ENCODE data around the gene C2orf68.
"Not testable (repeated sequence)": the region's sequence is repeated elsewhere in the genome, so short reads cannot be mapped to it uniquely, and the experiment has no call there.

Gene C2orf68

DNA sequence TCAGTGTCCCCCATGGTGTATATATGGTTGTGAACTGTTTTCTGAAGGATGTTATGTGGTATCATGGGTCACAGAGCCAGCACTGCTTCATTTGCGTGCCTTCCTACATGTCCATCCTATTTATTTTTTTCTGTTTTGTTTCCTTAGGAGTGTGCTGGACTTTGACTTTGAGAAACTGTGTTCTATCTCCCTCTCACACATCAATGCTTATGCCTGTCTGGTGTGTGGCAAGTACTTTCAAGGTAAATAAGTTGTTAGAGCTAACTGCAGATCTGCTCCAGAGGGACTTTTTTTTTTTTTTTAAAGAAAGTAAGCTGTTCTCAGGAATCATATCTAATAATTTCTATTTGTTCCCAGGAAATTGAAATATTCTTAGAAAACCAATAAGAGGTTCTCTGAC lies 9.5 kb upstream of the C2orf68 start:
- no peaks in the 10 kb centered on the region for H3K27me3 Mint-ChIP-seq (ENCODE audit: low read depth)
- TF ChIP-seq, protein P1, sequence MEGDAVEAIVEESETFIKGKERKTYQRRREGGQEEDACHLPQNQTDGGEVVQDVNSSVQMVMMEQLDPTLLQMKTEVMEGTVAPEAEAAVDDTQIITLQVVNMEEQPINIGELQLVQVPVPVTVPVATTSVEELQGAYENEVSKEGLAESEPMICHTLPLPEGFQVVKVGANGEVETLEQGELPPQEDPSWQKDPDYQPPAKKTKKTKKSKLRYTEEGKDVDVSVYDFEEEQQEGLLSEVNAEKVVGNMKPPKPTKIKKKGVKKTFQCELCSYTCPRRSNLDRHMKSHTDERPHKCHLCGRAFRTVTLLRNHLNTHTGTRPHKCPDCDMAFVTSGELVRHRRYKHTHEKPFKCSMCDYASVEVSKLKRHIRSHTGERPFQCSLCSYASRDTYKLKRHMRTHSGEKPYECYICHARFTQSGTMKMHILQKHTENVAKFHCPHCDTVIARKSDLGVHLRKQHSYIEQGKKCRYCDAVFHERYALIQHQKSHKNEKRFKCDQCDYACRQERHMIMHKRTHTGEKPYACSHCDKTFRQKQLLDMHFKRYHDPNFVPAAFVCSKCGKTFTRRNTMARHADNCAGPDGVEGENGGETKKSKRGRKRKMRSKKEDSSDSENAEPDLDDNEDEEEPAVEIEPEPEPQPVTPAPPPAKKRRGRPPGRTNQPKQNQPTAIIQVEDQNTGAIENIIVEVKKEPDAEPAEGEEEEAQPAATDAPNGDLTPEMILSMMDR (IDR thresholded peaks at IDR 0.05; ENCODE audit: unreplicated experiment in 3 of 3) = no peak
- peaks cover 48% of the 10 kb centered on the region for H3K36me3 Mint-ChIP-seq (ENCODE audit: low read depth)
- no peak overlapping the region for H3K4me3 Mint-ChIP-seq
- peak overlapping the region in 1 of 3 experiments; percentile 73 for H3K27ac Mint-ChIP-seq
- H3K4me1 Mint-ChIP-seq = peaks cover 6% of the 10 kb centered on the region
- H3K9me3 Mint-ChIP-seq = no peaks in the 10 kb centered on the region

DNA sequence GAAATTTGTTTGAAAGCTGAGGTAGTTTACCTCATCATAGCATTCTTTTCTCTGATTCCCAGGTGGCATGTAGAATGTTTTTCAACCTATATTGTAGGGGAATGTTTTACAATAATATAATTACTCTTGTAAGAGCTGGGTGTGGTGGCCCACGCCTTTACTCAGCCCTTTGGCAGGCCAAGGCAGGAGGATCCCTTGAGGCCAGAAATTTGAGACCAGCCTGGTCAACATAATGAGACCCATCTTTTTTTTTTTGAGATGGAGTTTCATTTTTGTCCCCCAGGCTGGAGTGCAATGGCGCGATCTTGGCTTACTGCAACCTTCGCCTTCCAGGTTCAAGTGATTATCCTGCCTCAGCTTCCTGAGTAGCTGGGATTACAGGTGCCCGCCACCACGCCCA lies 7.8 kb upstream of the C2orf68 start:
- H3K4me1 Mint-ChIP-seq = peaks cover 10% of the 10 kb centered on the region

DNA sequence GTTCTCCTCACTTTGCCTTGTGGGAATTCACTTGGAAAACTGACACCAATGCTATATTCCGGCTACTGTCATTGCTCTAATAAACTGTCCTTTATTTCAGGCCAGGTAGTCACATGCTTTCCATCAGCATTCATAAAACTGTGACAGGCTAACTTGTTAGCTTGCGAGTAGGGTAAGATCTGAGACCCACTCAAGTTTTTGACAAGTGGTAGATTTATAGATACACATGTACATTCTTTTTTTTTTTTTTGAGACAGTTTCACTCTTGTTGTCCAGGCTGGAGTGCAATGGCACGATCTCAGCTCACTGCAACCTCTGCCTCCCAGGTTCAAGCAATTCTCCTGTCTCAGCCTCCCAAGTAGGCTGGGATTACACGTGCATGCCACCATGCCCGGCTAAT lies 5.9 kb upstream of the C2orf68 start:
- peaks cover 14% of the 10 kb centered on the region for H3K36me3 Mint-ChIP-seq (ENCODE audit: low read depth)
- not testable (repeated sequence) for H3K9me3 Mint-ChIP-seq

More for the DNA sequence above, 7.8 kb upstream of the C2orf68 start:
- Mint-ChIP-seq H3K9me3 (no peaks in the 10 kb centered on the region), H3K36me3 (ENCODE audit: low read depth) (peaks cover 31% of the 10 kb centered on the region), H3K4me3 (no peak overlapping the region), H3K27me3 (ENCODE audit: low read depth) (no peaks in the 10 kb centered on the region), H3K27ac (no peak overlapping the region)
- TF ChIP-seq, protein P1 (IDR thresholded peaks at IDR 0.05; ENCODE audit: unreplicated experiment in 3 of 3) = no peak

DNA sequence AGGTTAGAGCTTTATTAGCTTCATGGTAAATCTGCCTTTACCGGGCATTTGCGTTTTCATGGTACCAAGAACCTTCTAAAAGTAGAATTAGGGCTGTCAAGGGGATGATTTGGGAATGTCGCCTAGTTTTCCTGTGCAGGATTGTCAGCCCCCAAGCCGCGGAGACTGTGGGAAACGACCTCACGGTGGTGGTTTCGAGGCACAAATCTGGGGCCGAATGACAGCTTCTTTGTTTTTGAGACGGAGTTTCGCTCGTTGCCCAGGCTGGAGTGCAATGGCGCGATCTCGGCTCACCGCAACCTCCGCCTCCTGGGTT lies 3.5 kb upstream of the C2orf68 start:
- Mint-ChIP-seq H3K4me1 (peaks cover 11% of the 10 kb centered on the region), H3K27ac (peak overlapping the region in 1 of 3 experiments; percentile 88), H3K36me3 (ENCODE audit: low read depth) (peaks cover 5% of the 10 kb centered on the region), H3K9me3 (no peaks in the 10 kb centered on the region), H3K4me3 (peak overlapping the region; percentile 44 to 97 (median 72)), H3K27me3 (ENCODE audit: low read depth) (no peaks in the 10 kb centered on the region)
- TF ChIP-seq, protein P1 (IDR thresholded peaks at IDR 0.05; ENCODE audit: unreplicated experiment in 3 of 3) = no peak

More for the DNA sequence above, 5.9 kb upstream of the C2orf68 start:
- H3K27me3 Mint-ChIP-seq (ENCODE audit: low read depth) = not testable (repeated sequence)
- H3K4me3 Mint-ChIP-seq = peak overlapping the region; percentile 97 to 98 (median 97)
- H3K27ac Mint-ChIP-seq = peak overlapping the region in 2 of 3 experiments; percentile 33 to 38
- H3K4me1 Mint-ChIP-seq = peaks cover 10% of the 10 kb centered on the region

DNA sequence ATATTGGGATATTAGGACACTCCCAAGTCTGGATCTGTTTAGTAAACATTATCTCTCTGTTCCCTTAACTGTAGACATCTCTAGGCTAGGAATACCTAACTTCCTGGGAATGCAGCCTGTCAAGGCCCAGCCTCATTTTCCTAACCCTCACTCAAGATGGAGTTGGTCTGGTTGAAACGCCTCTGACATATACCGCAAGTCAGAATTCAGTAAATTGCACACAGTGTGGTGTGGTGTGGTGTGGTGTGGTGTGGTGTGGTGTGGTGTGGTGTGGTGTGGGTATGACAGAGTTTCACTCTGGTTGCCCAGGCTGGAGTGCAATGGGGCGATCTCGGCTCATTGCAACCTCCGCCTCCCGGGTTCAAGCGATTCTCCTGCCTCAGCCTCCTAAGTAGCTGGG lies 2.9 kb upstream of the C2orf68 start:
- H3K27ac Mint-ChIP-seq = peak overlapping the region in 2 of 3 experiments; percentile 50 to 63
- not testable (repeated sequence) for H3K9me3 Mint-ChIP-seq

DNA sequence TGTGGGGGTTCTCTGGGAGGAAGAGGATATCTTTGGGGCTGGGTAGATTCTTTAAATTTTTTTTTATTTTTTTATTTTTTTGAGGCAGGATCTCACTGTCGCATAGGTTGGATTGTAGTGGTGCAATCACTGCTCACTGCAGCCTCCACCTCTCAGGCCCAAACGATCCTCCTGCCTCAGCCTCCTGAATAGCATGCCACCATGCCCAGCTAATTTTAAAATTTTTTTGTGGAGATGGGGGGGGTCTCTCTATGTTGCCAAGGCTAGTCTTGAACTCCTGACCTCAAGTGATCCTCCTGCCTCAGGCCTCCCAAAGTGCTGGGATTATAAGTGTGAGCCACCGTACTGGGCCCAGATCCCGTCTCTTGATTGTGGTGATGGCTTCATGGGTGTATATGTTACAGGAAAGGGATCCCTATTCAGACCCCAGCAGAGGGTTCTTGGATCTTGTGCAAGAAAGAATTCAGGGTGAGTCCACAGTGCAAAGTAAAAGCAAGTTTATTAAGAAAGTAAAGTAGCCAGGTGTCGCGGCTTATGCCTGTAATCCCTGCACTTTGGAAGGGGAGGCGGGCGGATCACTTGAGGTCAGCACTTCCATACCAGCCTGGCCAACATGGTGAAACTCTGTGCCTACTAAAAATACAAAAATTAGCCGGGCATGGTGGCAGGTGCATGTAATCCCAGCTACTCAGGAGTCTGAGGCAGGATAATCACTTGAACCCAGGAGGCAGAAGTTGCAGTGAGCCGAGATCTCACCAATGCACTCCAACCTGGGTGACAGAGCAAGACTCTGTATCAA lies 2.0 kb upstream of the C2orf68 start:
- peak overlapping the region; percentile 56 to 80 (median 72) for H3K4me3 Mint-ChIP-seq
- H3K9me3 Mint-ChIP-seq = no peaks in the 10 kb centered on the region
- peaks cover 16% of the 10 kb centered on the region for H3K4me1 Mint-ChIP-seq
- H3K27ac Mint-ChIP-seq = peak overlapping the region; percentile 38 to 71 (median 60)
- TF ChIP-seq, protein P1 (IDR thresholded peaks at IDR 0.05; ENCODE audit: unreplicated experiment in 3 of 3) = no peak
- H3K27me3 Mint-ChIP-seq (ENCODE audit: low read depth) = no peaks in the 10 kb centered on the region
- H3K36me3 Mint-ChIP-seq (ENCODE audit: low read depth) = peaks cover 11% of the 10 kb centered on the region

More for the DNA sequence above, 2.9 kb upstream of the C2orf68 start:
- H3K27me3 Mint-ChIP-seq (ENCODE audit: low read depth); H3K36me3 Mint-ChIP-seq (ENCODE audit: low read depth): not testable (repeated sequence)
- H3K4me1 Mint-ChIP-seq = peaks cover 16% of the 10 kb centered on the region
- peak overlapping the region; percentile 54 to 82 (median 76) for H3K4me3 Mint-ChIP-seq

DNA sequence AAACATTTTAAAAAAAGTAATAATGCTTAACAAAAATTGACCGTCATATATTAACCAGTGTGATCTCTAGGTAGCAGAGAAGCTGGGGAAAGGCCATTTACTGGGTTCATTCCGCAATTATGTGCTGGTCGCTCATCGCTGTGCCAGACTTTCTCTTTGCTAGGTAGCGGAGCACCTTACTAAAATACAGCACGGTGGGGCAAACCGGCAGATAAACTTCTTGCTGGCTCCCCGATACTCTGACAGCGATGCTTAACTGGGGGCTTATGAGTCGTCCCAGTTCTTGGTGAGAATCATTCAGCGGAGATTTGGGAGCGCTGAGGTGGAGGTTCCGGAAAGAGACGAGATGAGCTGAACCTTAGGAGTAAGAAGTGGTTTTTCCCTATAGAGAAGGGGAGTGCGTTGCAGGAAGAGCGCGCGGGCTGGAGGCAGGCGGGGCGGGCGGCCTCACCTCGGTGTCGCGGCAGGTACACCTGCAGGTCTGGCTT lies 605 bp downstream of the C2orf68 start:
- Mint-ChIP-seq H3K27me3 (ENCODE audit: low read depth) (peaks cover 3% of the 10 kb centered on the region), H3K4me3 (peak overlapping the region; percentile 96 to 99 (median 98)), H3K9me3 (no peaks in the 10 kb centered on the region), H3K27ac (peak overlapping the region; percentile 85 to 95 (median 86)), H3K4me1 (peaks cover 18% of the 10 kb centered on the region), H3K36me3 (ENCODE audit: low read depth) (peaks cover 25% of the 10 kb centered on the region)
- TF ChIP-seq, protein P1 (IDR thresholded peaks at IDR 0.05; ENCODE audit: unreplicated experiment in 3 of 3) = no peak
